Measurements from ENCODE around the gene STARD7. TPM values are rescaled to one million over a fixed set of nuclear protein-coding genes. Genes with fewer than 3 reads are reported as not detected.

STARD7 gene
- total RNA-seq, 4 donors from 2014 or later, result 69.4 to 92.4 (median 76.8) TPM

- no peak for DNase-seq (ENCODE audit: low spot score in 2 of 2)
- Histone ChIP-seq H3K4me1 (no peaks in the 10 kb centered on the region), H3K36me3 (peaks cover 74% of the 10 kb centered on the region), H3K4me3 (no peak overlapping the region), H3K9me3 (no peaks in the 10 kb centered on the region), H3K27ac (no peak overlapping the region), H3K27me3 (no peaks in the 10 kb centered on the region)
- no peak for TF ChIP-seq EP300 (IDR thresholded peaks at IDR 0.05)
- TF ChIP-seq CTCF (IDR thresholded peaks at IDR 0.05), result no peak
- TF ChIP-seq POLR2AphosphoS5 (IDR thresholded peaks at IDR 0.05), result no peak
- TF ChIP-seq POLR2A (IDR thresholded peaks at IDR 0.05), result no peak
- 87% methylated on average over 5 of the region's 5 CpGs for WGBS
These were observed 22.1 kb downstream of the STARD7 start for GRCh38 chr2:96186562-96186961.

GRCh38 chr2:96185516-96185915, 23.1 kb downstream of the STARD7 start:
- no peak for TF ChIP-seq POLR2AphosphoS5 (IDR thresholded peaks at IDR 0.05)
- TF ChIP-seq CTCF (IDR thresholded peaks at IDR 0.05), result no peak
- no peak for TF ChIP-seq EP300 (IDR thresholded peaks at IDR 0.05)
- TF ChIP-seq POLR2A (IDR thresholded peaks at IDR 0.05), result no peak
- Histone ChIP-seq H3K4me1 (no peaks in the 10 kb centered on the region), H3K27ac (no peak overlapping the region), H3K4me3 (no peak overlapping the region), H3K9me3 (no peaks in the 10 kb centered on the region), H3K27me3 (no peaks in the 10 kb centered on the region), H3K36me3 (peaks cover 64% of the 10 kb centered on the region)
- whole genome bisulfite sequencing, result 59% methylated on average over 1 of the region's 1 CpG
- DNase-seq (ENCODE audit: low spot score in 2 of 2), result no peak

- WGBS, result 72% methylated on average over 8 of the region's 8 CpGs
- Histone ChIP-seq H3K4me1 (no peaks in the 10 kb centered on the region), H3K27ac (no peak overlapping the region), H3K4me3 (no peak overlapping the region), H3K27me3 (no peaks in the 10 kb centered on the region), H3K9me3 (no peaks in the 10 kb centered on the region), H3K36me3 (peaks cover 59% of the 10 kb centered on the region)
- DNase-seq (ENCODE audit: low spot score in 2 of 2), result no peak
- TF ChIP-seq EP300 (IDR thresholded peaks at IDR 0.05), result no peak
- no peak for TF ChIP-seq POLR2A (IDR thresholded peaks at IDR 0.05)
- TF ChIP-seq POLR2AphosphoS5 (IDR thresholded peaks at IDR 0.05), result no peak
- no peak for TF ChIP-seq CTCF (IDR thresholded peaks at IDR 0.05)
These were observed 23.6 kb downstream of the STARD7 start for GRCh38 chr2:96184989-96185388.

- Histone ChIP-seq H3K27ac (no peak overlapping the region), H3K27me3 (no peaks in the 10 kb centered on the region), H3K36me3 (peaks cover 54% of the 10 kb centered on the region), H3K4me3 (no peak overlapping the region), H3K4me1 (no peaks in the 10 kb centered on the region), H3K9me3 (no peaks in the 10 kb centered on the region)
- WGBS, result 88% methylated on average over 8 of the region's 8 CpGs
- TF ChIP-seq POLR2AphosphoS5 (IDR thresholded peaks at IDR 0.05), result no peak
- no peak for TF ChIP-seq POLR2A (IDR thresholded peaks at IDR 0.05)
- no peak for TF ChIP-seq CTCF (IDR thresholded peaks at IDR 0.05)
- TF ChIP-seq EP300 (IDR thresholded peaks at IDR 0.05), result no peak
- DNase-seq (ENCODE audit: low spot score in 2 of 2), result no peak
These were observed 24.4 kb downstream of the STARD7 start for GRCh38 chr2:96184188-96184587.

GRCh38 chr2:96181529-96181928, 27.1 kb downstream of the STARD7 start:
- Histone ChIP-seq H3K36me3 (peaks cover 29% of the 10 kb centered on the region), H3K9me3 (no peaks in the 10 kb centered on the region), H3K4me1 (no peaks in the 10 kb centered on the region), H3K27me3 (no peaks in the 10 kb centered on the region), H3K4me3 (no peak overlapping the region), H3K27ac (no peak overlapping the region)
- 82% methylated on average over 5 of the region's 5 CpGs for WGBS
- no peak for TF ChIP-seq POLR2AphosphoS5 (IDR thresholded peaks at IDR 0.05)
- TF ChIP-seq POLR2A (IDR thresholded peaks at IDR 0.05), result no peak
- DNase-seq (ENCODE audit: low spot score in 2 of 2), result no peak

- no peak for DNase-seq (ENCODE audit: low spot score in 2 of 2)
- H3K9me3 ChIP-seq, result no peaks in the 10 kb centered on the region
- no peaks in the 10 kb centered on the region for H3K4me1 ChIP-seq
- TF ChIP-seq POLR2A (IDR thresholded peaks at IDR 0.05) (no peak), CTCF (IDR thresholded peaks at IDR 0.05) (no peak), EP300 (IDR thresholded peaks at IDR 0.05) (no peak), POLR2AphosphoS5 (IDR thresholded peaks at IDR 0.05) (no peak)
- no peak overlapping the region for H3K27ac ChIP-seq
- no peak overlapping the region for H3K4me3 ChIP-seq
- no peaks in the 10 kb centered on the region for H3K27me3 ChIP-seq
- peaks cover 19% of the 10 kb centered on the region for H3K36me3 ChIP-seq
These were observed 28.1 kb downstream of the STARD7 start for GRCh38 chr2:96180521-96180920.
